ENCODE data around the gene FBXO10.
"Not testable (repeated sequence)": the region's sequence is repeated elsewhere in the genome, so short reads cannot be mapped to it uniquely, and the experiment has no call there.

Gene FBXO10

DNA sequence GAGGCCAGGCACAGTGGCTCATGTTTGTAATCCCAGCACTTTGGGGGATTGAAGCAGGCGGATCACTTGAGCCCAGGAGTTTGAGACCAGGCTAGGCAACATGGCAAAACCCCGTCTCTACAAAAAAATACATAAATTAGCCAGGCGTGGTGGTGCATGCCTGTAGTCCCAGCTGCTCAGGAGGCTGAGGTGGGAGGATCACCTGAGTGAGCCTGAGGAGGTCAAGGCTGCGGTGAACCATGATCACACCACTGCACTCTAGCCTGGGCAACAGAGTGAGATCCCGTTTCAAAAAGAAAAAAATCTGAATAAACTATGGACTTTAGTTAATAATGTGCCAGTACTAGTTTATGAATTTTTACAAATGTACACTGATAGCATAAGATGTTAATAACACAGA lies 66.1 kb downstream of the FBXO10 start:
- DNase-seq: not testable (repeated sequence)

DNA sequence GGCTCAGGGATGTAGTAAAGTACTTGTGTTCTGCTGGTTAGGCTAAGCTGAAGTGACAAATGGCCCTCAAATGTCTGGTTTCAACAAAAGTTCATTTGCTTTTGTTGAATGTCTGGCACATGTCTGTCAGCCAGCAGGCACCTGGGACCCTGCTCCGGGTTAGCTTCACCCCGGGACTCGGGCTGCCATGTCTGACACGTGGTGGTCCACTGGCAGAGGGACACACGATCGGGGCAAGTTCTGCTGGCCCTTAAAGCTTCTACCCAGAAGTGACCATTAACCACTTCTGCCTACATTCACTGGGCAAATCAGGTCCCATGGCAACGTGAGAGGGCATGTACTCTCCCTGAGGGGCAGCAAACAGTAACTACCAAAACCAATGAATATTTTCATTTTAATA lies 66.6 kb downstream of the FBXO10 start:
- DNase-seq: no peak

DNA sequence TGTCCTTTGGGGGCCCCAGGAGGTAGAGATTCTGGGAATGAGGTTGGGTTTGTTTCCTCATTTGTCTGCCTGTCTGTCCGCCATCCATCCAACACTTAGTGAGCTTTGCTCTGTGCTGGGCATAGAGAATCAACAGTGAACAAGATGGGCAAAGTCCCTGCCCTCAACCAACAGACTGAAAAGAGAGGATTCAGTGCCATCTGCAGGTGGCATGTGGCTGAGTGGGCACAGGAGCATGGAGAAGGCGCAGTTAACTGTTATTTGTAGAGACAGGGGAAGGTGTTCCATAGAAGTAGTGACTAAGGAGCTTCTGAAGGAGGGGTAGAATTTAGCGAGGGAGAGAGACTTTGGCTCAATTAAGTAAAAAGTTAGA lies 67.4 kb downstream of the FBXO10 start:
- DNase-seq: no peak

- no peak for DNase-seq
These were observed 67.9 kb downstream of the FBXO10 start for GRCh38 chr9:37508135-37508833.

- no peak for DNase-seq
These were observed 68.5 kb downstream of the FBXO10 start for GRCh38 chr9:37507566-37508134.

- DNase-seq: no peak
These were observed 71.6 kb downstream of the FBXO10 start for GRCh38 chr9:37504605-37505004.

DNA sequence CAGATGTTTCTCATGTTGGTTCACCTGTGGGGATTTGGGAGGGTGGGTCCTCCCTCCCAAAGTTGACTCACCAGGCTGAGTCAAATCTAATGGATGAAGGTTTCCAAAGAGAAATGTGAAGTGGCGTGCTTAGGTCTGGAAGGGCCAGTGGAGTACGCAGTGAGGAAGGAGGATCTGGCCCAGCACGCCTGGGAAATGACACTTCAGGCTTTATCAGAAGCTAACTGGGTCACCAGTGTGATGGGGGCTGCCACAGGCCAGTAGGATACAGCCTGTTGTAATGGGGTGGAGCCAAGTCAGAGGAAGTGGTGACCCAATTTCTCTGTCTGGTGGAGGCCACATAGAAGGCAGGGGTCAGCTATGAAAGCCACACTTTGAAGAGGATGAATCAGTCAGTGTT lies 72.4 kb downstream of the FBXO10 start:
- DNase-seq: no peak

- no peak for DNase-seq
These were observed 74.1 kb downstream of the FBXO10 start for GRCh38 chr9:37501957-37502596.

DNA sequence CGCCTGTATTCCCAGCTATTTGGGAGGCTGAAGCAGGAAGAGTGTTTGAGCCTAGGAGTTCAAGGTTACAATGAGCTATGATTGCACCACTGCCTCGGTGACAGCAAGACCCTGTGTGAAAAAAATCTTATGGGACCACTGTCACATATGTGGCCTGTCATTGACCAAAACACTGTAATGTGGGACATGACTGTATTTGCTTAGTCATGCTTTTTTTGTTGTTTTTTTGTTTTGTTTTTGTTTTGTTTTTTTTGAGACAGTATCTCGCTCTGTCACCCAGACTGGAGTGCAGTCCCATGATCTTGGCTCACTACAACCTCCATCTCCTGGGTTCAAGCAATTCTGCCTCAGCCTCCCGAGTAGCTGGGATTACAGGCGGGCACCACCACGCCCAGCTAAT lies 76.9 kb downstream of the FBXO10 start:
- DNase-seq: no peak

GRCh38 chr9:37498457-37498856 lies 77.7 kb downstream of the FBXO10 start:
- no peak for DNase-seq

DNA sequence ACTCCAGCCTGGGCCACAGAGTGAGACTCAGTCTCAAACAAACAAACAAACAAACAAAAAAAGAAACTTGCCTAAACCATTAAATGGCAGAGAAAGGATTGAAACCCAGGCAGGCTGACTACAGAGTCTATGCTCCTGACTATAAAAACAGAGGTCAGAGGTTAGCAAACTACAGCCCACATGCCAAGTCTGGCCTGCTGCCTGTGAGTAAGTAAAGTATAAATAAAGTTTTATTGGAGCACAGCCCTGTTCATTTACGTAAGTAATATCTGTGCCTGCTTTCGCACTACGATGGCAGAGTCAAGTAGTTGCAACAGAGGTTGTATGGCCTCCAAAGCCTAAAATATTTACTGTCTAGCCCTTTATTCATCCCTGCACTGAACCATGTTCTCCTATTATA lies 78.9 kb downstream of the FBXO10 start:
- DNase-seq: no peak

- no peak for DNase-seq
These were observed 80.2 kb downstream of the FBXO10 start for GRCh38 chr9:37496020-37496419.

- no peak for DNase-seq
These were observed 80.6 kb downstream of the FBXO10 start for GRCh38 chr9:37495571-37495970.

GRCh38 chr9:37491939-37492338 lies 84.2 kb downstream of the FBXO10 start:
- DNase-seq: no peak

DNA sequence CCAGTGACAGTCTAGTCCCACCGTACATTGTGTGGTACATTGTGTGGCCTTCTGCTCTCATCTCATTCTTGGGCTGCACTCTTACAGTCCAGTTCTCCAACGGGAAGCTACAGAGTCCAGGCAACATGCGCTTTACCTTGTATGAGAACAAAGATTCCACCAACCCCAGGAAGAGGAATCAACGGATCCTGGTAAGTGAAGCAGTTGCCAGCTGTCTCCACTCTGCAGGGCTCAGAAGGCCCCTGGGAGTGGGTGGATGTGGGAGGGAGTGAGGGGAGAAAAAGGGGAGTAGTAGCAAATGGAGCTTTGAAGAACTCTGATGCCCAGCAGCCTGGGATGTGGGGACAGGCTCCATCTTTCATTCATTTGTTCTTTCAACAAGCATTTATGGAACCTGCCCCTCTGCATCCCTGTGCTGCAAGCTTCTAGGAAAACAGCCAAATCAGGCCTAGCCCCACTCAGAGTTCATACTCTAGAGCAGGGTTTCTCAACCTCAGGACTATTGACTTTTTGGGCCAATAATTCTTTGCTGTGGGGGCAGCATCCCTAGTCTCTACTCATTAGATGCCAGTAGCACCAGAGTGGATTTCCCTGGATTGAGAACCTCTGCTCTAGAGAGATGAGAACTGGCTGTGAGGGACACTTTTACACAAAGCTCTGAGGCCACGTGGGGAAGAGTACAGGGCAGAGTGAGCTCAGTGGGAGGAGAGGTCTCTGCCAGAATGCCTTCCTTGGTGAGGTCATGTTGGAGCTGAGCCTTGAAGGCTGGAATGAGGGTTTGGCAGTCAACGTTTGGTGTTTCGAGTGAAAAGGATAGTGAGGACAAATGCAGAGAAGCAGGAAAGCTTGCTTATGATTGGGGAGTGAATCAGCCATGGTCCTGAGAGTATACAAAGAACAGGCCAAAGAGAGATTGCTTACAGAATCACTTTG lies 89.3 kb downstream of the FBXO10 start:
- DNase-seq: peak; percentile 83

DNA sequence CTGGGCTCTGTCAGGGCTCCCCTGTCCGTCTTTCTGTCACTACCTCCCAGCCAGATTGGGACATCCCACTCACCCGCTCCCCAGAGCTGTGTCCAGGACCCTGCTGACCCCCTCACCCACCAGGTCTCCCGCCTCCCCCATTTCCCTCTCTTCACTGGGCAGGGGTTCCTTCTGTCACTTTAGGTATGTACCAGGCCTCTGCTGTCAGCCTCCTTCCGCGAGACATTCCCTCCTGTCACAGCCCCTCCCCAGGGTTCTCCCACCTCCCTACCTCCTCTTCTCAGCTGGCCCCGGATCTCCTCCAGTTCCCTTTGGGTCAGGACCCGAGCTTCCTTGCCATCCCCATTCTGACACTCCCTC lies 89.9 kb downstream of the FBXO10 start:
- DNase-seq: no peak

GRCh38 chr9:37485389-37486255 lies 90.6 kb downstream of the FBXO10 start, which contains the start of gene POLR1E:
POLR1E (plus strand) TSS chr9:37485948; CDS start chr9:37486048, 100 bp downstream.
- DNase-seq: peak; percentile 94

DNA sequence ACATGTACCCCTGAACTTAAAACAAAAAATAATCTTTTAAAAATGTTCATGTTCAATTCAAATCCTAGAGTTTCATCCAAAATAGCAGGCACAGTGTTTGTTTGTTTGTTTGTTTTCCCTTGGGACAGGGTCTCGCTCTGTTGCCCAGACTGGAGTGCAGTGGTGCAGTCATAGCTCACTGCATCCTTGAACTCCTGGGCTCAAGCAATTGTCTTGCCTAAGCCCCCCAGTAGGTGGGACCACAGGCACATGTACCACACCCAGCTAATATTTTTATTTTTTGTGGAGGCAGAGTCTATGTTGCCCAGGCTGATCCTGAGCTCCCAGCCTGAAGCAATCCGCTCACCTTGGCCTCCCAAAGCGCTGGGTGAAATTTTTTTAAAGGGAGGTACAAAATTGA lies 95.4 kb downstream of the FBXO10 start:
- DNase-seq: no peak

GRCh38 chr9:37477987-37478619 lies 98.1 kb downstream of the FBXO10 start:
- not testable (repeated sequence) for DNase-seq

GRCh38 chr9:37477443-37477842 lies 98.7 kb downstream of the FBXO10 start:
- not testable (repeated sequence) for DNase-seq

DNA sequence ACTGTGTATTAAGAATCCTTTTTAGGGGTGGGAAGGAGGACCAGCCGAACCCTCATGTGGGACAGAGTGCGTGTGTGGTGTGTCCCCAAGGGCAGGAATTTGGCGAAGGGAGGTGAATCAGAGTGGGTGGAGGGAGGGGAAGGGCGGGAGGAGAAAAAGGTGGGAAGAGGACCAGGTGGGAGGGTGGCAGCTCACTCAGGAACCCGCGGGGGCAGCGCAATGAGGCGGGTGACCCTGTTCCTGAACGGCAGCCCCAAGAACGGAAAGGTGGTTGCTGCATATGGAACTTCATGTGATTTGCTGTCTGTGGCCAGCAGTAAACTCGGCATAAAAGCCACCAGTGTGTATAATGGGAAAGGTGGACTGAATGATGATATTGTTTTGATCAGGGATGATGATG lies 99.2 kb downstream of the FBXO10 start:
- no peak for DNase-seq

DNA sequence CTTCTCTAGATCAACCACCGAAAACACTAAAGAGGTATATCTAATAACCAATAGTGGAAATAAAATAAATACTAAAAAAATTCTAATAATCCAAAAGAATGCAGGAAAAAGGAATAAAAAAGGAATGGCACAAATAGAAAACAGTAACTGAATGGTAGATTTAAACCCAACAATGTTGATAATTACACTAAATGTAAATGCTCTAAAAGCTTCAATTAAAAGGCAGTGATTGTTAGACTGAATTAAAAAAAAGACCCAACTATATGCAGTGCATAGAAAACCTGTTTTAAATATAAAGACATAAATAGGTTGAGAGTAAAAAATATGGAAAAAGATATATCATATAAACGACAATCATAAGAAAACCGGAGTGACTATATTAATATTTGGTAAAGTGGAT lies 101.7 kb downstream of the FBXO10 start:
- DNase-seq: no peak

Measured in femur (tissue), 1 donor.